Measurements from ENCODE around the gene TBL1XR1. TPM values are rescaled to one million over a fixed set of nuclear protein-coding genes. Genes with fewer than 3 reads are reported as not detected.

The TBL1XR1 gene
- total RNA-seq, 1 donor, result 66.2 TPM

DNA sequence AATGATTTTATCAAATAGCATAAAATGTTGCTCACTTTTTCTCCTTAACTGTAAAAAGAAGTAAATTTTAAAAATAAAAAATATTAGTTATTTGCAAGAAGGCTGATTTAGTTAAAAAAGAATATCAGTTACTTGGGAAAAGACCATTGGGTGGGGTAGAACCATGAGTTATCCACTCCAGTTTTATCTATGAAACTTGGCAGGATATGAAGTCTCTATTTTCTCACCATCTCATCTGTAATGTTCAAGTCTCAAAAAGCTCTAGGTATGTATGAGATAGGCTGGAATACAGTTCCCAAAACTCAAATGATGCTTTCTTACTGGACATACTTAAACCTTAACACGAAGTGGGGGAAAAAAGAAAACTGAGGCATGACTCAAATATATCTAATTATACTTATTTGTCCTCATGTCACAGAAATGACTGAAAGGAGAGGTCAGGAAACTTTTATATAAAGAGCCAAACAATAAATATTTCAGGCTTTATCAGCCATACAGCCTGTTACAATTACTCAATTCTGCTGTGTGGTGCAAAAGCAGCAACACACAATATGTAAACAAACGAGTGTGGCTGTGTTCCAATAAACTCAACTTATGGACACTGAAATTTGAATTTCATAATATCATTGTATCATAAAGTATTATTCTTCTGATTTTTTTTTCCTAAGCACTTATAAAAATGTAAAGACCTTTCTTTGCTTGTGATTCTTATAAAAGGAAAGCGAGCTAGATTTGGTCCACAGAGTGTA is 131.8 kb downstream of the TBL1XR1 start:
- H3K9me3 ChIP-seq (ENCODE audit: low read depth, low read length), result no peaks in the 10 kb centered on the region
- no peaks in the 10 kb centered on the region for H3K4me1 ChIP-seq (ENCODE audit: insufficient read depth, low read length)
- H3K27me3 ChIP-seq (ENCODE audit: insufficient read depth, low read length), result no peaks in the 10 kb centered on the region
- H3K4me3 ChIP-seq (ENCODE audit: low read length), result no peak overlapping the region

DNA sequence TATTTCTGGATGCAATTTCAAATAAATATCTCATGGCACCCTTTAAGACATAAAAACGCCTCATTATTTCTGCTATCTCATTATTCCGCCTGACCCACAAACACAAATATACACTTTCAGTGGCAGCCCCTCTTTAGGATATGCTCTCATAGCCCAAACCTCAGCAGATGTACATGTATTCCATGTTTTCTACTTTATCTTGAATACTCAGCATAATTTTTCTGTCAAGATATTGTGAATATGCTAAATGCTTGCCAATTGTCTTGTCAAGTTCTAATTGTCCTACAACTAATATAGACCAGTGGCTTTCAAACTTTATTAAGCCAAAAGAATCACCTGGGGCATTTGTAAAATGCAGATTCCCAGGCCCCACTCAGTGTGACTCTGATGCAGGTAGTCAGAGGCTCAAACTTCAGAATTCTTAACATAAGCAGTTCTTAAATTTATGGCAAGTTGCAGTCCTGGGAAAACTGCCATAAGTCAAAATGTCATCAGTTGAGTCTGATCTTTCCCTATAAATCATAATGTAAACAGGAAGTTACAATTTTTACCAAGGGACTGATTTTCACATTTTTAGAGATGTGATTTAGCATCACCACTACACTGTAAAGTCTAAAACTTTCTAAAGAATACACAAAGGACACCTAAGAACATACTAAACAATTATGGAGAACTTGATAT is 135.1 kb downstream of the TBL1XR1 start:
- no peak overlapping the region for H3K4me3 ChIP-seq (ENCODE audit: low read length)
- peaks cover 6% of the 10 kb centered on the region for H3K4me1 ChIP-seq (ENCODE audit: insufficient read depth, low read length)
- H3K27me3 ChIP-seq (ENCODE audit: insufficient read depth, low read length), result no peaks in the 10 kb centered on the region
- no peaks in the 10 kb centered on the region for H3K9me3 ChIP-seq (ENCODE audit: low read depth, low read length)

DNA sequence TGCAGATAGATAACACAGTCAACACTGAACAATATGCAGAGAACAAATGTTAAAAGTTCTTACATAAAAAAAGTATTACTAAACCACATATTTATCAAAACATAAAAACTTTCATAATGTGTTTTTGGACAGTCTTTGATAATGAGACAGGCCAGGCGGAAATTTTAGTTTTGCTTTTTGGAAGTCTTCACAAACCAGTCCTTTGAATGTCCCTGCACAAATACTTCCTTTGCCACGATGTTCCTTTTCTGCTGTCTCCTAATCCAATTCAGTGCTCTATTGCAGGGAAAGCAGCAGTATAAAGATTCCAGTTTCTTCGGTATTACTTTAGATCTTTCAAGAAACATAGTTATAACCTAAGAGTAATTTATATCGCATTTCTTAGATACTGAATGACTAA is 135.9 kb downstream of the TBL1XR1 start:
- Histone ChIP-seq H3K9me3 (ENCODE audit: low read depth, low read length) (no peaks in the 10 kb centered on the region), H3K4me3 (ENCODE audit: low read length) (no peak overlapping the region), H3K27me3 (ENCODE audit: insufficient read depth, low read length) (no peaks in the 10 kb centered on the region), H3K4me1 (ENCODE audit: insufficient read depth, low read length) (peaks cover 6% of the 10 kb centered on the region)

GRCh38 chr3:177060492-177060891 is 136.8 kb downstream of the TBL1XR1 start:
- Histone ChIP-seq H3K9me3 (ENCODE audit: low read depth, low read length) (no peaks in the 10 kb centered on the region), H3K27me3 (ENCODE audit: insufficient read depth, low read length) (no peaks in the 10 kb centered on the region), H3K4me3 (ENCODE audit: low read length) (no peak overlapping the region), H3K4me1 (ENCODE audit: insufficient read depth, low read length) (peaks cover 6% of the 10 kb centered on the region)

GRCh38 chr3:177058648-177059047 is 138.6 kb downstream of the TBL1XR1 start:
- no peaks in the 10 kb centered on the region for H3K9me3 ChIP-seq (ENCODE audit: low read depth, low read length)
- H3K27me3 ChIP-seq (ENCODE audit: insufficient read depth, low read length), result no peaks in the 10 kb centered on the region
- H3K4me1 ChIP-seq (ENCODE audit: insufficient read depth, low read length), result peaks cover 6% of the 10 kb centered on the region
- H3K4me3 ChIP-seq (ENCODE audit: low read length), result no peak overlapping the region

DNA sequence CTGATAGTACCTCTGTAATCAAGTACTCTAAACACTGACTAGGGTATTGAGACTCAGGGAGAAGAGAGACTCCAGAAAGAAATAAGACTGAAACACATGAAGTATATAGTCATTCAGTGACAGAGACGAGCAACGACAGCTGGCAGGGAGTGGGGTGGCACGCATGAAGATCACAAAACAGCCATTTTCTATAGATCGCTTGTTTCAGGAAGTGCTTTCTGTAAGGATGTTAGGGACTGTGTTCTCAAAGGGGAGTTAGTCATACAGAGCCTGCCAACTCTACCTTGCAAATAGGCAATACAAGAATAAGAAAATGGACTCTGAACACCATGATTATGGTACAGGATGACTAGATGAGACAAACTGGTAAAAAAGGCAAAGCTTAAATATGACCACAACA is 139.5 kb downstream of the TBL1XR1 start:
- H3K4me1 ChIP-seq (ENCODE audit: insufficient read depth, low read length), result peaks cover 6% of the 10 kb centered on the region
- H3K9me3 ChIP-seq (ENCODE audit: low read depth, low read length), result no peaks in the 10 kb centered on the region
- no peak overlapping the region for H3K4me3 ChIP-seq (ENCODE audit: low read length)
- H3K27me3 ChIP-seq (ENCODE audit: insufficient read depth, low read length), result no peaks in the 10 kb centered on the region

DNA sequence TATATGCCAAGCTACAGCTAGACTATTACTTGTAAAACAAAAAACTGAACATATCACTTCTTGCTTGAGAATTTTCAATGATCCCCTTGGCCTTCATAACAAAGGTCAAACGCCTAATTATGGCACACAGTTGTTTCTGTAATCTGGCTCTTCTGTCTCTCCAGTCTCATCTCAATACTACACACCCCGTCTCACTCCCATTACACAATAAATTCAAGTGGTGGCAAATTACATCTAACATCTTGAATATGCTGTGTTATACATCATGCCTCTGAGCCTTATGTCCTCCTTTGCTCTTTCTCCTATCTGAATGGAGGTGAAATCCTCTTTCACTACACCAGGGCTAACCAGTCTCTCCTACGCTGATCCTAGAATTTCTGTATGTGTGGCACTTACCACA is 140.4 kb downstream of the TBL1XR1 start:
- no peak overlapping the region for H3K4me3 ChIP-seq (ENCODE audit: low read length)
- H3K27me3 ChIP-seq (ENCODE audit: insufficient read depth, low read length), result no peaks in the 10 kb centered on the region
- H3K9me3 ChIP-seq (ENCODE audit: low read depth, low read length), result no peaks in the 10 kb centered on the region
- H3K4me1 ChIP-seq (ENCODE audit: insufficient read depth, low read length), result peaks cover 6% of the 10 kb centered on the region

DNA sequence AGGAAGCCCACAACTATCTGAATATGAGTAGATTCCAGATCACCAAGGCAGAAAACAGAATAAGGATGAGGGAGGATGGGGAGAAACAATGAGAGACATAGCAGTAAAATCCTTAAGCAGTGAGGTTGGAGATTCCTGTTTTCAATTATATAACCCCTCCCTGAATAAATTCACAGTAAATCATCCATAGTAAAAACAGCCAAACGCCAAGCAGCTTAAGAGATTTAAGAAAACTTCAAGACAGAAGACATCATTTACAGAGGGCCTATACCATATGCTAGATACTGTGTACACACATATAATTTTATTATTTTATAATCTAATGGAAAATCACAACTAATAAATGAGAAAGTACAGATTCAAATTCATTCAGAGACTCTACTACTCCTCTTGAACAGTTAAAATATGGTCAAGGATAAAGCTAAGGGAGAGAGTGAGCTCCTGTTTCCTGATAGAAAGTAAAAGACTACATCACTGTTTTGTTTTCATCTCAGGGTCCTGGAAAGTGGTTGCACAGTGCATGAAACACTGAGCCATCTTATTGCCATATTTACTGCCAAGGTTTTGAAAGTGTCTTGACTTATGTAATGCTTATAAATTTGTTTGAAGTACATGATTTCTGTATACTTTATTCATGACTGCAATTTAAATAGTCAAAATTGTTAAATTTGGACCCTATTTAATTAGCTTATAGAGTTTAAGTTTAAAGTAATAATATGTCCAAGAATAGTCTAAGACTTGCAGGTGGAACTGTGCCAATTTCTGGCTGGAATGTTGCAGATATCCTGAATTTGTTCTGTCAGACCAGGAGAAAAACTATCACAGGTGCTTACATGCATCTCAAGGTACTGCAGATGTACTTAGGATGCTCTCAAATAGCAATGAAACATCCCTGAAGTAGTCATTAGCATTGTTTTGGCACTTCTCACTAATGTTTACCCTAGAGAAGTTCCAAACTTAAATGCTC is 141.4 kb downstream of the TBL1XR1 start:
- Histone ChIP-seq H3K4me1 (ENCODE audit: insufficient read depth, low read length) (peaks cover 6% of the 10 kb centered on the region), H3K27me3 (ENCODE audit: insufficient read depth, low read length) (no peaks in the 10 kb centered on the region), H3K4me3 (ENCODE audit: low read length) (no peak overlapping the region), H3K9me3 (ENCODE audit: low read depth, low read length) (no peaks in the 10 kb centered on the region)

DNA sequence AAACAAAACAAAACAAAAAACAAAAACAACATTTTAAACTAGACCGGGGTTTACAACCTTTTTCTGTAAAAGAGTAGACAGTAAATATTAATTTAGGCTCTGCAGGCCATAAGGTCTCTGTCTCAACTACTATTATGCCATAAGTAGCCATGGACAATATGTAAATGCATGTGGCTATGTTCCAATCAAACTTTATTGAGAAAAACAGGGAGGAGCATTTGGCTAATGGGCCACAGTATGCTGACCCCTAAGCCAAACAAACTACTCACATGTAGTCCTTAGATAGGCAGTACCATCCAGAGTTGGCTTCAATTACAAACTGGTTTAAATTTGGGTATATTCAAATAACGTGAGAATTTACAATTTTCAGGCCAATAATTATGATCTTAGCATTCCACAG is 144.2 kb downstream of the TBL1XR1 start:
- peaks cover 6% of the 10 kb centered on the region for H3K4me1 ChIP-seq (ENCODE audit: insufficient read depth, low read length)
- H3K4me3 ChIP-seq (ENCODE audit: low read length), result no peak overlapping the region
- H3K27me3 ChIP-seq (ENCODE audit: insufficient read depth, low read length), result no peaks in the 10 kb centered on the region
- H3K9me3 ChIP-seq (ENCODE audit: low read depth, low read length), result no peaks in the 10 kb centered on the region

- no peaks in the 10 kb centered on the region for H3K4me1 ChIP-seq (ENCODE audit: insufficient read depth, low read length)
- no peaks in the 10 kb centered on the region for H3K27me3 ChIP-seq (ENCODE audit: insufficient read depth, low read length)
- H3K4me3 ChIP-seq (ENCODE audit: low read length), result no peak overlapping the region
- H3K9me3 ChIP-seq (ENCODE audit: low read depth, low read length), result no peaks in the 10 kb centered on the region
These were observed 145.9 kb downstream of the TBL1XR1 start for GRCh38 chr3:177051411-177051810.

DNA sequence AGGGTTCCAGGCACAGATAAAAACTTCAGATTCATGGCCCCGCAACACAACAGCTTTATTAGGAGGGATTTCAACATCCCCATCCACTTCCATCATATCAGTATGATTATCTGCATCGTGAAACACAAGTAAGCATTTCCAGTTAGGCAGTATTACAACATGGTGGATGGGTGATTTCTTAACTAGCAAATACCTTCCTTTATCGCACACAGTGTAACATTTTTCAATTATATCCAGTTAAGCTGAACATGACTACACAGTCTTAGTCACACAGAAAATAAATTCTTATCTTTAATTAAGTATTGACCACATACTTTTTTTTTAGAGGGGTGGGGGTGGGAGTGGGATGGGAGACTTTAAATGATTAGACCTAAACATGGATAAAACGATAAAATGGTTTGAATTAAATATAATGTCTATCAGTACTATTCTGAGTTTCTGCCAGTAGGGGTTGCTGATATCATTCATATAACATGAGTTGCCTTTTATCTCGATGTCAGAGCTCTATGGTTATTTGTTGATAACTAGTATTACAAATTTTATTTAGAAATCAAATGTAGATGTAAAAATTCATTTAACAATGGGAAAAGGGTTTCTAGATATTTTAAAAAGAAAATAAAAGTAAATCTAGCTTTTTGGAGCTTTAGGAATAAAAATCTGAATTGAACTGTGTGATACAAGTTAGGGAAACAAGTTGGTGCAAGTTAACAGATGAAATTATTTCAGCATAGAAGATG is 146.6 kb downstream of the TBL1XR1 start:
- Histone ChIP-seq H3K9me3 (ENCODE audit: low read depth, low read length) (no peaks in the 10 kb centered on the region), H3K4me3 (ENCODE audit: low read length) (no peak overlapping the region), H3K27me3 (ENCODE audit: insufficient read depth, low read length) (no peaks in the 10 kb centered on the region)

GRCh38 chr3:177045767-177046166 is 151.5 kb downstream of the TBL1XR1 start:
- H3K9me3 ChIP-seq (ENCODE audit: low read depth, low read length), result no peaks in the 10 kb centered on the region
- no peak overlapping the region for H3K4me3 ChIP-seq (ENCODE audit: low read length)
- no peaks in the 10 kb centered on the region for H3K27me3 ChIP-seq (ENCODE audit: insufficient read depth, low read length)
- H3K4me1 ChIP-seq (ENCODE audit: insufficient read depth, low read length), result peaks cover 6% of the 10 kb centered on the region

More for the DNA sequence above, 146.6 kb downstream of the TBL1XR1 start:
- H3K4me1 ChIP-seq (ENCODE audit: insufficient read depth, low read length), result no peaks in the 10 kb centered on the region

DNA sequence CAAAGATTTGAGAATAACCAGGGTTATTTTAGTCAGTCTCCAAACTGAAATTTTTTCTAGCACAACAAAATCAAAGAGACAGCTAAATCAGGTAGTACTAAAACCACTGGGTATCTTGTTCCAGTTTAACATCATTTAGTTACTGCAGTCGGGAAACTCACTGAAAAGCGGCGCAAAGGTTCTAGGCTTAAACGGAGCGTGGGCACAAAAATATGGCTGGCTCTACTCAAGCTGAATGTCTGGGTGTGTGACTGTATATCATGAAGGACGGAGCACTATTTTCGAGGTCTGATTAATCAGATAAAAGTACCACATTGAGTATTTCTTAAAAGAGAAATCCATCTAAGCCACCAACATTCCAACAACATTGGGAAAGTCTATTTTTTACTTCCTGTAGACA is 152.1 kb downstream of the TBL1XR1 start:
- Histone ChIP-seq H3K4me3 (ENCODE audit: low read length) (no peak overlapping the region), H3K4me1 (ENCODE audit: insufficient read depth, low read length) (peaks cover 6% of the 10 kb centered on the region), H3K9me3 (ENCODE audit: low read depth, low read length) (no peaks in the 10 kb centered on the region), H3K27me3 (ENCODE audit: insufficient read depth, low read length) (no peaks in the 10 kb centered on the region)

GRCh38 chr3:177041730-177042551 is 155.3 kb downstream of the TBL1XR1 start:
- Histone ChIP-seq H3K4me3 (ENCODE audit: low read length) (no peak overlapping the region), H3K9me3 (ENCODE audit: low read depth, low read length) (no peaks in the 10 kb centered on the region), H3K4me1 (ENCODE audit: insufficient read depth, low read length) (peaks cover 6% of the 10 kb centered on the region), H3K27me3 (ENCODE audit: insufficient read depth, low read length) (no peaks in the 10 kb centered on the region)

Measured in mononuclear cell (primary cell).